Measurements from ENCODE around the gene TAPT1. TPM values are rescaled to one million over a fixed set of nuclear protein-coding genes. Genes with fewer than 3 reads are reported as not detected.

Gene TAPT1
- total and polyA plus RNA-seq, 2 of the 13 experiments (the other 11 are each of a cell fraction or from before 2014, with no cell fraction given), result 24.5 to 25.3 TPM

DNA sequence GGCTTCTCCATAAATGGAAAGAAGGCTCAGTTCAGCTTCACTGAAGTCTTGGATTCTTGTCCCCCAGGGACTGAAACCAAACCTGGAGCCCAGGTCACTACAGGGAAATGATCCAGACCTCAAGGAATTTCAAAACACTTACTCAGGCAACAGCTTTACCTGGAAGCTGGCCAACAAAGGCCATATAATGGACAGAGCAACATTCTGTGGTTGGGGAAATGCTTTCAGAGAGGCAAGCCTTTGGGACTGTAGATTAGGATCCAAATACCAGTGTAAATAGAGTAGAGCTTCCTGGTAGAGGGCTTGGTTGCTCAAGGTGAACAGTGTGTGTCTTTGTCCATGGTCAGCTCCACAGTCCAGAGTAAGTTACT lies 85.4 kb downstream of the TAPT1 start (continued):
- no peak for TF ChIP-seq PCBP2 (optimal IDR thresholded peaks at IDR 0.05; ENCODE audit: low read depth, low read length, poor library complexity, severe bottlenecking)
- TF ChIP-seq SRSF1 (optimal IDR thresholded peaks at IDR 0.05; ENCODE audit: low read depth, low read length), result no peak
- 0 out of 2 replicates have a peak, but pooled peaks have one; percentile 20 for TF ChIP-seq ZSCAN29 (CRISPR knock-in tag; conservative IDR thresholded peaks at IDR 0.05)
- TF ChIP-seq KLF11 (CRISPR knock-in tag; IDR thresholded peaks at IDR 0.05), result no peak
- no peak for TF ChIP-seq RNF2 (conservative IDR thresholded peaks at IDR 0.05; ENCODE audit: low read depth)
- peak; percentile 72; the same call in 1 of the 2 replicates for TF ChIP-seq ERF (CRISPR knock-in tag; IDR thresholded peaks at IDR 0.05)
- TF ChIP-seq, protein P1, sequence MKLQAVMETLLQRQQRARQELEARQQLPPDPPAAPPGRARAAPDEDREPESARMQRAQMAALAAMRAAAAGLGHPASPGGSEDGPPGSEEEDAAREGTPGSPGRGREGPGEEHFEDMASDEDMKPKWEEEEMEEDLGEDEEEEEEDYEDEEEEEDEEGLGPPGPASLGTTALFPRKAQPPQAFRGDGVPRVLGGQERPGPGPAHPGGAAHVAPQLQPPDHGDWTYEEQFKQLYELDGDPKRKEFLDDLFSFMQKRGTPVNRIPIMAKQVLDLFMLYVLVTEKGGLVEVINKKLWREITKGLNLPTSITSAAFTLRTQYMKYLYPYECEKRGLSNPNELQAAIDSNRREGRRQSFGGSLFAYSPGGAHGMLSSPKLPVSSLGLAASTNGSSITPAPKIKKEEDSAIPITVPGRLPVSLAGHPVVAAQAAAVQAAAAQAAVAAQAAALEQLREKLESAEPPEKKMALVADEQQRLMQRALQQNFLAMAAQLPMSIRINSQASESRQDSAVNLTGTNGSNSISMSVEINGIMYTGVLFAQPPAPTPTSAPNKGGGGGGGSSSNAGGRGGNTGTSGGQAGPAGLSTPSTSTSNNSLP (IDR thresholded peaks at IDR 0.05; ENCODE audit: low read depth, low read length), result no peak; the same call in 1 of the 2 replicates
- TF ChIP-seq ARNT (IDR thresholded peaks at IDR 0.05), result no peak
- TF ChIP-seq TBX2 (CRISPR knock-in tag; IDR thresholded peaks at IDR 0.05; ENCODE audit: borderline replicate concordance), result peak; percentile 49; the same call in 1 of the 2 replicates
- TF ChIP-seq ZNF224 (CRISPR knock-in tag; IDR thresholded peaks at IDR 0.05), result 0 out of 2 replicates have a peak, but pooled peaks have one; percentile 36
- no peak for TF ChIP-seq ZNF207 (IDR thresholded peaks at IDR 0.05; ENCODE audit: borderline replicate concordance)
- TF ChIP-seq ZNF431 (CRISPR knock-in tag; IDR thresholded peaks at IDR 0.05; ENCODE audit: borderline replicate concordance, low read depth), result no peak
- TF ChIP-seq ZNF180 (CRISPR knock-in tag; IDR thresholded peaks at IDR 0.05; ENCODE audit: borderline replicate concordance, low read depth), result no peak
- no peak for TF ChIP-seq ZNF10 (CRISPR knock-in tag; IDR thresholded peaks at IDR 0.05; ENCODE audit: borderline replicate concordance, low read depth)
- TF ChIP-seq SP140L (CRISPR knock-in tag; IDR thresholded peaks at IDR 0.05; ENCODE audit: borderline replicate concordance), result no peak
- TF ChIP-seq, protein P2, sequence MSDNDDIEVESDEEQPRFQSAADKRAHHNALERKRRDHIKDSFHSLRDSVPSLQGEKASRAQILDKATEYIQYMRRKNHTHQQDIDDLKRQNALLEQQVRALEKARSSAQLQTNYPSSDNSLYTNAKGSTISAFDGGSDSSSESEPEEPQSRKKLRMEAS (IDR thresholded peaks at IDR 0.05), result no peak
- no peak for TF ChIP-seq ZNF616 (CRISPR knock-in tag; IDR thresholded peaks at IDR 0.05; ENCODE audit: low read depth)
- no peak for TF ChIP-seq ZNF383 (CRISPR knock-in tag; IDR thresholded peaks at IDR 0.05; ENCODE audit: borderline replicate concordance)
- TF ChIP-seq DR1 (CRISPR knock-in tag; IDR thresholded peaks at IDR 0.05), result no peak
- TF ChIP-seq, protein P3, sequence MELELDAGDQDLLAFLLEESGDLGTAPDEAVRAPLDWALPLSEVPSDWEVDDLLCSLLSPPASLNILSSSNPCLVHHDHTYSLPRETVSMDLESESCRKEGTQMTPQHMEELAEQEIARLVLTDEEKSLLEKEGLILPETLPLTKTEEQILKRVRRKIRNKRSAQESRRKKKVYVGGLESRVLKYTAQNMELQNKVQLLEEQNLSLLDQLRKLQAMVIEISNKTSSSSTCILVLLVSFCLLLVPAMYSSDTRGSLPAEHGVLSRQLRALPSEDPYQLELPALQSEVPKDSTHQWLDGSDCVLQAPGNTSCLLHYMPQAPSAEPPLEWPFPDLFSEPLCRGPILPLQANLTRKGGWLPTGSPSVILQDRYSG (CRISPR knock-in tag; IDR thresholded peaks at IDR 0.05), result no peak
- TF ChIP-seq ZNF3 (CRISPR knock-in tag; IDR thresholded peaks at IDR 0.05), result no peak
- TF ChIP-seq TOE1 (CRISPR knock-in tag; IDR thresholded peaks at IDR 0.05), result no peak
- TF ChIP-seq ATAD3A (CRISPR knock-in tag; IDR thresholded peaks at IDR 0.05), result no peak
- TF ChIP-seq ZNF558 (CRISPR knock-in tag; IDR thresholded peaks at IDR 0.05; ENCODE audit: borderline replicate concordance), result no peak
- no peak for TF ChIP-seq ATF7 (IDR thresholded peaks at IDR 0.05)
- TF ChIP-seq ATF7 (CRISPR knock-in tag; IDR thresholded peaks at IDR 0.05), result no peak
- no peak for TF ChIP-seq KLF16 (CRISPR knock-in tag; IDR thresholded peaks at IDR 0.05)
- TF ChIP-seq SETDB1 (CRISPR knock-in tag; IDR thresholded peaks at IDR 0.05; ENCODE audit: borderline replicate concordance), result no peak
- no peak for TF ChIP-seq ZSCAN22 (CRISPR knock-in tag; IDR thresholded peaks at IDR 0.05)
- TF ChIP-seq IRX3 (CRISPR knock-in tag; IDR thresholded peaks at IDR 0.05; ENCODE audit: borderline replicate concordance, low read depth), result no peak
- TF ChIP-seq, protein P4, sequence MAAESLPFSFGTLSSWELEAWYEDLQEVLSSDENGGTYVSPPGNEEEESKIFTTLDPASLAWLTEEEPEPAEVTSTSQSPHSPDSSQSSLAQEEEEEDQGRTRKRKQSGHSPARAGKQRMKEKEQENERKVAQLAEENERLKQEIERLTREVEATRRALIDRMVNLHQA (CRISPR knock-in tag; IDR thresholded peaks at IDR 0.05), result no peak
- TF ChIP-seq SRSF9 (IDR thresholded peaks at IDR 0.05; ENCODE audit: borderline replicate concordance, insufficient read depth, low read depth, low read length, poor library complexity, severe bottlenecking), result no peak

All from HepG2 (cell line).